ENCODE results near the gene NAALADL2.

The NAALADL2 gene

DNA sequence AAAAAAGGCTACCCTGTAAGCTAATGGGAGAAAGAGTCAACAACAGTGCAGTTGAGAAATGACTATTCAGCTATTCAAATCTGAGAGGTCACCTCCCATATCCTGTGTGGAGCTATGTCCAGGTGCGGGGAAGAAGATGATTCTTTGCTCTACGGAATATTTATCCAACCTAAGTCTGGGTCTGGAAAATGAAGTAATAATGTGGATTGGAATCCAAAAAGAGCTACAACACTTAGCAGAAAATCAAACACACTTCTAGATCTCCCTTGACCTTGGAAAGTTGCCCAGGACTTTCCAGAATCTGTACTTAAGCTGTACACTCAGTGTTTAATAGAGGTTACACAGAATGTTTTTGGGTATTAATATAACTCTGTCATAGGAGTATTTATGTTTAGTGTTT is 251.9 kb downstream of the NAALADL2 start:
- Histone ChIP-seq H3K9ac (no peak overlapping the region), H3K36me3 (ENCODE audit: insufficient read depth) (no peaks in the 10 kb centered on the region), H3K4me2 (peak overlapping the region; percentile 8; the same call in 1 of the 2 replicates), H3K4me1 (ENCODE audit: low read depth, poor library complexity, severe bottlenecking) (peaks cover 17% of the 10 kb centered on the region), H4K20me1 (ENCODE audit: insufficient read depth) (no peaks in the 10 kb centered on the region), H2AFZ (ENCODE audit: low read depth) (no peak overlapping the region), H3K79me2 (ENCODE audit: insufficient read depth, low read depth) (no peaks in the 10 kb centered on the region), H3K27me3 (ENCODE audit: insufficient read depth, low read depth) (no peaks in the 10 kb centered on the region), H3K4me3 (IDR thresholded peaks at IDR 0.05; ENCODE audit: insufficient read depth, low read depth, low read length) (no peak overlapping the region), H3K27ac (no peak overlapping the region)
- TF ChIP-seq, protein P1, sequence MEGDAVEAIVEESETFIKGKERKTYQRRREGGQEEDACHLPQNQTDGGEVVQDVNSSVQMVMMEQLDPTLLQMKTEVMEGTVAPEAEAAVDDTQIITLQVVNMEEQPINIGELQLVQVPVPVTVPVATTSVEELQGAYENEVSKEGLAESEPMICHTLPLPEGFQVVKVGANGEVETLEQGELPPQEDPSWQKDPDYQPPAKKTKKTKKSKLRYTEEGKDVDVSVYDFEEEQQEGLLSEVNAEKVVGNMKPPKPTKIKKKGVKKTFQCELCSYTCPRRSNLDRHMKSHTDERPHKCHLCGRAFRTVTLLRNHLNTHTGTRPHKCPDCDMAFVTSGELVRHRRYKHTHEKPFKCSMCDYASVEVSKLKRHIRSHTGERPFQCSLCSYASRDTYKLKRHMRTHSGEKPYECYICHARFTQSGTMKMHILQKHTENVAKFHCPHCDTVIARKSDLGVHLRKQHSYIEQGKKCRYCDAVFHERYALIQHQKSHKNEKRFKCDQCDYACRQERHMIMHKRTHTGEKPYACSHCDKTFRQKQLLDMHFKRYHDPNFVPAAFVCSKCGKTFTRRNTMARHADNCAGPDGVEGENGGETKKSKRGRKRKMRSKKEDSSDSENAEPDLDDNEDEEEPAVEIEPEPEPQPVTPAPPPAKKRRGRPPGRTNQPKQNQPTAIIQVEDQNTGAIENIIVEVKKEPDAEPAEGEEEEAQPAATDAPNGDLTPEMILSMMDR (conservative IDR thresholded peaks at IDR 0.05; ENCODE audit: low read depth, low read length): no peak

DNA sequence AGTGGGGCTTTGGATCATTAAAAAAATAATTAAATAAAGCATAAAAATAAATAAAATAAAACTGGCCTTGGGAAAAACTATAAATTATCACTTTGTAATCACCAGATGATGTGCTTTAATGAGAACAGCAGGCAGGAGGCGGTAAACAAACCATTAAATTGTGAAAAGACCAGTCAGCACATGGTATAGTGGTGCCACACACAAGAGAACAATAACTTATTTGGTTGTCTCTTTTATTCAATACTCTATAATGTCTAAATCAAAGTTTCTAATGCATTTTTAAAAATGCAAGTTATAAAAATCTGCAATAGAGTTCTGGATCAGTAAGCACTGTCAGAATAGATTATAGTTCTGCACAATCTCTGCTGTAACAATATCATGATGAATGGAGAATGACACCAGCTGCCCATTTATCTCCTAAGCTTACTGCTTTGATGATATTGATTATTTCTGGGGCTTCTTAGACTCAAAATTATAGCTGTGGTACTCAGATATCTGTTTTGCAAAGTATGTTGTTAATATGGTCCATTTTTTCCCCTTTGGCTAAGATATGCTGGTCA is 259.3 kb downstream of the NAALADL2 start:
- Histone ChIP-seq H3K4me3 (IDR thresholded peaks at IDR 0.05; ENCODE audit: insufficient read depth, low read depth, low read length) (no peak overlapping the region), H3K9ac (no peak overlapping the region), H3K27ac (no peak overlapping the region), H3K4me1 (ENCODE audit: low read depth, poor library complexity, severe bottlenecking) (no peaks in the 10 kb centered on the region), H4K20me1 (ENCODE audit: insufficient read depth) (no peaks in the 10 kb centered on the region), H3K79me2 (ENCODE audit: insufficient read depth, low read depth) (no peaks in the 10 kb centered on the region), H2AFZ (ENCODE audit: low read depth) (no peak overlapping the region), H3K4me2 (no peak overlapping the region), H3K36me3 (ENCODE audit: insufficient read depth) (no peaks in the 10 kb centered on the region), H3K27me3 (ENCODE audit: insufficient read depth, low read depth) (no peaks in the 10 kb centered on the region)
- TF ChIP-seq, protein P1 (conservative IDR thresholded peaks at IDR 0.05; ENCODE audit: low read depth, low read length): no peak

DNA sequence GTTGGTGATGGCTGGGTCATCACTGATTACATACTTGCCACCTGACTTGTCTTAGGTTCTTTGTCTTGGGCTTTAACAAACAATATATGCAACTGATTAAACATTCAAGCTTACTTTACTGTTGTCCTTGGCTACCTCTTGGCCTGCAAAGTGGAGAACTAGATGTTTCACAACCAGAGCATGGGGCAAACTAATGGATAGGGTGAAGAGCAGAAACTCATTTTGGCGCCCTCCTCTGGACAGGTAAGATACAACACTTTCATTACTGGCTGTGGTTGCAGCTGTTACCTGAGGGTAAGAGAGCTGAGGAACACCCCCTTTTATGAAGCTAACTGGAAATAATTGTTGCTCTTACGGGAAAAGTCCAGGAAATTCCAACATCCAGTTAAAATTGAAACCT is 262.1 kb downstream of the NAALADL2 start:
- Histone ChIP-seq H3K4me1 (ENCODE audit: low read depth, poor library complexity, severe bottlenecking) (no peaks in the 10 kb centered on the region), H3K27ac (no peak overlapping the region), H3K27me3 (ENCODE audit: insufficient read depth, low read depth) (no peaks in the 10 kb centered on the region), H3K4me2 (no peak overlapping the region), H3K9ac (no peak overlapping the region), H2AFZ (ENCODE audit: low read depth) (no peak overlapping the region), H3K36me3 (ENCODE audit: insufficient read depth) (no peaks in the 10 kb centered on the region), H3K4me3 (IDR thresholded peaks at IDR 0.05; ENCODE audit: insufficient read depth, low read depth, low read length) (no peak overlapping the region), H3K79me2 (ENCODE audit: insufficient read depth, low read depth) (no peaks in the 10 kb centered on the region), H4K20me1 (ENCODE audit: insufficient read depth) (no peaks in the 10 kb centered on the region)
- TF ChIP-seq, protein P1 (conservative IDR thresholded peaks at IDR 0.05; ENCODE audit: low read depth, low read length): peak; percentile 72

DNA sequence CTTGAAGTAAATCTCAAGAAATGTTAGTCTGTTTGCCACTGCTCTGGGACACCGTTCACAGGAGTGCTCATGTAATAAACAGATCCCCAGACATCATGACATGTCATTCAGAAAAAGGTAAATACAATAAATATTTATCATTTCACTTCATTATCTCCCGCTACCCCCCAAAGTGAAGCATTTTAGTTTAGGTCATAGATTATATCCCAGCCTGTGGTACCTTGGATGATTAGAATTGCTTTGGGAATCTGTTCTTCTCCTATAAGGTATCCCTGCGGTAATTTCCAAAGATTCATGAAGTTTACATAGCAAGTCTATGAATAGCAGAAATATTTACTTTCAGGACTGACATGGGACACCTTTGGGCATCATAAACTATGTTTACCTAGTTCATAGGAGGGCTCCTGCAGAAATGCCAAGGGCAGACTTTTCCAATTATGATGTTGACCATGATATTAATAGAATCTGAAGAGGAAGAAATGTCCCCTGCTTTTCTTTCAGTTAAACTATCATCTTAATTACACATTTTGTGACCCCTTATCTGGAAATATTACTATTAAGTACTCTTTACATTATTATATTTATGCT is 268.0 kb downstream of the NAALADL2 start:
- H3K4me3 ChIP-seq (IDR thresholded peaks at IDR 0.05; ENCODE audit: insufficient read depth, low read depth, low read length): no peak overlapping the region
- H4K20me1 ChIP-seq (ENCODE audit: insufficient read depth): no peaks in the 10 kb centered on the region
- H2AFZ ChIP-seq (ENCODE audit: low read depth): no peak overlapping the region
- H3K9ac ChIP-seq: no peak overlapping the region
- TF ChIP-seq, protein P1 (conservative IDR thresholded peaks at IDR 0.05; ENCODE audit: low read depth, low read length): no peak
- H3K79me2 ChIP-seq (ENCODE audit: insufficient read depth, low read depth): no peaks in the 10 kb centered on the region
- H3K4me2 ChIP-seq: no peak overlapping the region
- no peaks in the 10 kb centered on the region for H3K4me1 ChIP-seq (ENCODE audit: low read depth, poor library complexity, severe bottlenecking)
- H3K27ac ChIP-seq: no peak overlapping the region
- no peaks in the 10 kb centered on the region for H3K36me3 ChIP-seq (ENCODE audit: insufficient read depth)
- no peaks in the 10 kb centered on the region for H3K27me3 ChIP-seq (ENCODE audit: insufficient read depth, low read depth)
